Uterus (tissue), 2 donors: ENCODE measurements around the gene PLCH2.

Experiments
- POLR2A ChIP-seq, 2 donors: fragments of 450-650 bp; IDR thresholded peaks; one replicate each; pipeline ENCODE4 v1.6.1; 2016; ENCODE audit warnings: antibody characterized with exemption in 2 of 2, mild to moderate bottlenecking in 1 of 2, moderate library complexity in 1 of 2
- TF ChIP-seq, protein P1 (sequence below), 4 experiments: fragments of 200-600 bp in 2 of 4; fragments of 450-650 bp in 2 of 4; sonication (generic) in 2 of 4; IDR thresholded peaks; one replicate each; pipeline ENCODE4 v1.5.1; 2016 to 2019; ENCODE audit warnings: antibody characterized with exemption in 4 of 4, mild to moderate bottlenecking in 2 of 4, moderate library complexity in 1 of 4

DNA sequence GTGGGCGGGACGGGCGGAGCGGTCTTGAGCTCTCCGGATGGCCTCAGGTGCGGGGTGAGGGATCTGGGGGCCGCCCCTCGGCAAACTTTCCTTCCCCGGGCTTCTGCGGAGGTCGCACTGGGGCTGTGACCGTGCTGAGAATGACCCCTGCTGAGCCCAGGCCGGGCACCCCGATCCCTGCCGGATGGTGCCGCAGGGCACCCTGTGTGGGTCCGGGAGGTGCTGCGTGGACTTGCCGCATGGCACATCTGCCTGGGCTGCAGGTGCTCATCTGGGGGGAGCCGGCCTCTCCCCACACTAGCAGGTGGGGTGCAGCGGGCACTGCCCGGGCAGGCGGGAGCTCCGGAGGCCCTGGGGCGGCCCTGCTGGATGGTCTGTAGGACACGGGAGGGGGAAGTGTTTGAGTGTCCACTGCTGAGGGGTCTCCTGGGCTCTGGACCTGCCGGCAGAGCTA is 31.9 kb upstream of the PLCH2 start:
- TF ChIP-seq, protein P1, sequence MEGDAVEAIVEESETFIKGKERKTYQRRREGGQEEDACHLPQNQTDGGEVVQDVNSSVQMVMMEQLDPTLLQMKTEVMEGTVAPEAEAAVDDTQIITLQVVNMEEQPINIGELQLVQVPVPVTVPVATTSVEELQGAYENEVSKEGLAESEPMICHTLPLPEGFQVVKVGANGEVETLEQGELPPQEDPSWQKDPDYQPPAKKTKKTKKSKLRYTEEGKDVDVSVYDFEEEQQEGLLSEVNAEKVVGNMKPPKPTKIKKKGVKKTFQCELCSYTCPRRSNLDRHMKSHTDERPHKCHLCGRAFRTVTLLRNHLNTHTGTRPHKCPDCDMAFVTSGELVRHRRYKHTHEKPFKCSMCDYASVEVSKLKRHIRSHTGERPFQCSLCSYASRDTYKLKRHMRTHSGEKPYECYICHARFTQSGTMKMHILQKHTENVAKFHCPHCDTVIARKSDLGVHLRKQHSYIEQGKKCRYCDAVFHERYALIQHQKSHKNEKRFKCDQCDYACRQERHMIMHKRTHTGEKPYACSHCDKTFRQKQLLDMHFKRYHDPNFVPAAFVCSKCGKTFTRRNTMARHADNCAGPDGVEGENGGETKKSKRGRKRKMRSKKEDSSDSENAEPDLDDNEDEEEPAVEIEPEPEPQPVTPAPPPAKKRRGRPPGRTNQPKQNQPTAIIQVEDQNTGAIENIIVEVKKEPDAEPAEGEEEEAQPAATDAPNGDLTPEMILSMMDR (IDR thresholded peaks at IDR 0.05), result no peak
- TF ChIP-seq POLR2A (IDR thresholded peaks at IDR 0.05), result no peak
